Suprapubic skin (tissue), 3 donors: ENCODE results near the gene PABPN1L.

Experiments used
- CTCF ChIP-seq, 2 donors: fragments of 200-600 bp in 1 of 2; fragments of 450-650 bp in 1 of 2; sonication (generic) in 1 of 2; IDR thresholded peaks; one replicate each; pipeline ENCODE4 v1.5.1; 2016 to 2019; ENCODE audit warnings: antibody characterized with exemption in 2 of 2, mild to moderate bottlenecking in 1 of 2, moderate library complexity in 1 of 2
- EP300 ChIP-seq: sonication (generic); formaldehyde crosslinking; IDR thresholded peaks from one replicate; pipeline ENCODE4 v1.6.1; 2017; ENCODE audit warnings: antibody characterized with exemption

GRCh38 chr16:88911946-88912310, 45.5 kb upstream of the PABPN1L start:
- no peak for TF ChIP-seq CTCF (IDR thresholded peaks at IDR 0.05)
- no peak for TF ChIP-seq EP300
